GM21526 (cell line): ENCODE data around the gene OCA2.

ENCODE experiments used
- ATAC-seq: cut with Tn5 transposase; IDR thresholded peaks from one replicate; pipeline ENCODE4 v1.9.1; 2021; ENCODE audit warnings: moderate library complexity; ENCODE audit not compliant: unreplicated experiment, low FRiP score

OCA2 gene

DNA sequence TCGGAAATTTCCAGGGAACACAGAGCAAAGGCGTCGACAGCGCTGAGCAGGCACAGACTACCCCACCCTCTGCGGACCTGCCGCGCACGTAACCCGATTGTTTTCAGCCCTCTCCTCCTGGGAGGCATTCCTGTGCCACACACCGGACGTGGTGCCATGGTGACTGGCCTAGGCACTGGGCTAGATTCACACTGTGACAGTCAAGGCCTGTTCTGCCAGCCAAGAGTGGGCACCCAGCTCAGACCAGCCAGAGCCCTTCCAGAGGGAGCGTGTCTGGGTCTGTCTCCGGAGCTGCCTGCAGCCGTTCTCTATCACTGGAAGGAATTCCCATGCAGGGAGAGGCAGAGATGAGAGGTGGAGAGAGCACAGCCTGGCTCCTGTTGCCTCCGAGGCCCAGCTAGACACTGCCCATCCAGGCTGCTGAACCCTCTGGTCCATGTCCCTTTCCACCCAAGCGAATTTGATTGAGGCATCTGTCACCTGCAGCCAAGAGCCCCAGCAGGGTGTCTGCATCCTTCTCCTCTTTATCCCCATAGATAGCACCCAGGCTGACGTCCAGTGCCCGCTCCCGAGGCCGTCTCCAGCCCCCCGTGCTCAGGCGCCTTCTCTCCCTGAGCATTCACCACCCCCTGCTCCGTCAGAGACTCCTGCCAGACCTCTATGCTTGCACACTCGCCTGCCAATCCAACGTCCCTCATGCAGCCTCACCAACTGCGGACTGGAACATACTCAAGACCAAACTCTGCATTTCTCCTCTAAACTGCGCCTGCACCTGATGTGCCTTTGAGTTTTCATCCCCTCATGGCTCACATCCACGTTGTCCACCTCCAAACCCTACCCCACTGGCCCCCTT, 267.5 kb downstream of the OCA2 start:
- no peak for ATAC-seq

GRCh38 chr15:27828746-27829145, 270.4 kb downstream of the OCA2 start:
- ATAC-seq, result no peak

- no peak for ATAC-seq
Measured at GRCh38 chr15:27826902-27827714, 272.0 kb downstream of the OCA2 start.

DNA sequence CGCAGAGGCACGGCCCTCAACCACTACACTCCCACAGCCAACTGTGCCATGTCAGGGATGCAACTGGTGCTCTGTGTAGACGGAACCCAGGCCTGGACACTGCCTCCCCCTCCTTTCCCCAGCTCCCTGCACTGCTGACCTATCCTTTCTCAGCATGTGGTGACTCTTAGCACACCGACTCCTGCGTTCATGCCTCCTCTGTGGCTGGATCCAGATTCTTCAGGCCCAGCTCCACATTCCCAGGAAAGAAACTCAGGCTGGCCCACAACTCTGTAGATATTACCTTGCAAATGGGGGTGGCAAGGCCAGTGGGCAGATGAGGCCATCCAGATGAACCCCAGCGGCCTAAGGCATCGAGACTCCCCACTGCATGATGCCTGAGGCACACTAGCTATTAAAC, 272.7 kb downstream of the OCA2 start:
- ATAC-seq, result no peak

DNA sequence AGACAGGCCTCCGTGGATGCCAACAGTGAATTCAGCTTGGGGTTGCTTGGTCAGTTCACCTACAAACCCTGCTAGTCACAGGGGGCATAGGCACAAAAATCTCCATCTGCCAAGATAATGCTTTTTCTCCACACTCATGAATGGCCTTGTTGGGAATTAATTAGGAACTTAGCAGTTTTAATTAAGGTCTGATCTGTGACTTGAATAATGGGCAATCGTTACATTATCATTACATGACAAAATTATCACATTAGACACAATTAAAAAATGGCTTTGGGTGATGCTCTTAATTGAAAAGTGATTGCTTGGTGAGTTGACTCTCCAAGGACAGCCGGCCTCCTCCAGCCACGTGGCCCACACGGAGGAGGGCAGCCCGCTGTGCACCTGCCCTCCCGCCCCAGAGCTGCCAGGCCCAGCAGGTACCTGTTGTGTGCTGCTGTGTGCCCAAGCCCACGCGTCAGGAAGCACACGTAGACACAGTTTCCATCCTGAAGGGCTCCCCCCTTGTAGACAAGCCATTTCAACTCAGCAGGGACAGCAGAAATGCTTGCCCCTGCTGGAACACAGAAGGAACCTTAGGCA, 274.2 kb downstream of the OCA2 start:
- no peak for ATAC-seq

GRCh38 chr15:27821273-27821672, 277.8 kb downstream of the OCA2 start:
- no peak for ATAC-seq

- no peak for ATAC-seq
Measured at GRCh38 chr15:27820722-27821121, 278.4 kb downstream of the OCA2 start.

GRCh38 chr15:27820232-27820631, 278.9 kb downstream of the OCA2 start:
- no peak for ATAC-seq

GRCh38 chr15:27817258-27817657, 281.9 kb downstream of the OCA2 start:
- no peak for ATAC-seq

DNA sequence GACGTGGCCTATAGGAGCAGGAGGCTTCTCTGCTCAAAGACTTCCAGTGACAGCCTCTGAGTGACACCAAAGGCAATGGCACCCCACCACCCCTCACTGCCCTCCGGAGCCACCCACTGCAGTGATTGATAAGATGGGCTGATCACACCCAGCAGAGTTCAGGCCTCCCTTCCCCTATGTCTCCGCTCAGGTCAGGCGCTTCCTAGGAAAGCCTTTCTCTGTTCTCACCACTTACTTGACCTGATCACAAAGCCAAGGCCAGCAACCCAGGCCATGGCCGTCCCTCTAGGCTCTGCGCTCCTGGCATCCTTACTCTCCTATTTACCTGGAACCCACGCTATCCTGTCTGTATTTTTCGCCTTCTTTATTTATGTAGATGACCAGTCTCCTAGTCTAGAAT, 282.3 kb downstream of the OCA2 start:
- ATAC-seq, result no peak

DNA sequence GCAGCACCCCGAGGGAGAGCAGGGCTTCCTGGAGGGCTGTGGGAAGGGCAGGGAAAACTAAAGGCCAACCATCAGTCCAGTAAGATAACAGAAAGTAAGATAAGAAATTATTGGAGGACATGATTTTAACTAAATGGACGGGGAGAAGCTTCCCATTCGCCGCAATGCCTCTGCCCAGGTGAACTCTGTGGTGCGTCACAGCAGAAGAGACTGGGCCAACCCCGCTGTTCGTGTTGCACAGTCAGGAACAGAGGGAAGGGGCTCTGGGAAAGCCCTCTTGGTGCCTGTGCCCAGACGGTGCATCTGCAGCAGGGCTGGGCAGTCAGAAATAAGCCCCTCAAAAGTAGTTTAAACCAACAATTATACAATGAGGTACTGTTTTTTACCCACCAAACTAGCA, 284.1 kb downstream of the OCA2 start:
- no peak for ATAC-seq

DNA sequence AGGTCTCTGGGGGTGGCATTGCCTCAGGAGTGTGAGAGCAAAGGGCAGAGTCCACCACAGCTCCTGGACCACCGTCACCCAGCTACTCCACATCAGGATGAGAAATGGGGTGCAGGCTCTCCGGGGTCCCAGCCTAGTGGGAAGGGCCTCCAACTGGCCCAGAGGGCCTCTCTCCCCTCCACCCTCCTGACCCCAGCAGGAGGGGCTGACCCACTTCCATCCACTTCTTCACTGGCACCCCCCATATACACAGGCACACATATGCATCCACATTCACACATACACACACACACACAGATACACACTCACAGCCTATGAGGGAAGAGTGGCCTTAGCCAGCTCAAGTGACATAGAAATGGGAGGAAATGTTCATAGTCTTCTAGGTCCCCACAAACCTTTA, 286.0 kb downstream of the OCA2 start:
- no peak for ATAC-seq

GRCh38 chr15:27808182-27808581, 290.9 kb downstream of the OCA2 start:
- ATAC-seq, result no peak

DNA sequence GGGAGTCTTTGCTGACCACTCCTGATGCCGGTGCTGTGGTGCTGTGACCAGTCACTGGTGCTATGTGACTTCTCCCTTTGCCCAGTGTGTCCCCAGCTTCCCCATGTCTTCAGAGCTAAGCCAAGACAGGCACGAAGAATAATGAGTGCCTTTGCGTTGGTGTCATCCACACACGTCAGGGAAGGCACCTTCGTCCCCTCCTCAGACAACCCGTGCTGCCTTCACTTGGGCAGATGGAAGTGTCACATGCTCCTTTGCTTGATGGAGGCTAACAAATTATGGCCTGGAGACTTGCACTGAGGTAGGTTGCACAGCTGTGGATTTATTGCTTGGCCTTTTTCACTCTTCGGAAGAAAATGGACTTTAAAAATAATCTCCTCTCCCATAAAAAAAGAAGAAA, 291.8 kb downstream of the OCA2 start:
- no peak for ATAC-seq

DNA sequence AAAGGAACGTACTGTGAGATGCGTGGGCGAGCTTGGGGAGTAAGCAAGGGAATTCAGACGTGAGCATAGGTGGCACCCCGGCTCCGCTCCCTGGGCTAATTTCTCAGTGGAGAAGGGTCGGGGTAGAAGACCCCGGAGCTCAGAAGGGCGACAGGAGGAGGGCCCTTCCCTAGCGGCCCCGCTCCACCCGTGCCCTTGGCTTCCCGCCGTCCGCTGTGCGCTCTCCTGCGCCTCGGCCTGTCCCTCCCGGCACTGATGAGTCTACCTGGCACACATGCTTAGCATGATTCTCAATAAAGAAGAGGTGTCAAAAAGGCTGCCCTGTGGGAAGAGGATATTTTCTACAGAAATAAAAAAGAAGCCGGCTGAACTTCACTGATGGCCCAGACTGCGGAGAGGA, 292.7 kb downstream of the OCA2 start:
- ATAC-seq, result no peak

GRCh38 chr15:27805261-27806220, 293.6 kb downstream of the OCA2 start:
- no peak for ATAC-seq

- ATAC-seq, result no peak
Measured at GRCh38 chr15:27804569-27805260, 294.4 kb downstream of the OCA2 start.

- no peak for ATAC-seq
Measured at GRCh38 chr15:27798807-27799206, 300.3 kb downstream of the OCA2 start.

GRCh38 chr15:27797765-27798164, 301.4 kb downstream of the OCA2 start:
- ATAC-seq, result no peak
